HL-60 (cell line): ENCODE data around the gene FSTL4.

Experiments
- CTCF ChIP-seq: IDR thresholded peaks from one replicate; pipeline ENCODE4 v1.5.1; 2011; ENCODE audit warnings: low read length, control low read depth, inconsistent platforms; ENCODE audit not compliant: insufficient read depth
- GABPA ChIP-seq: IDR thresholded peaks from 2 replicates; pipeline ENCODE4 v1.6.1; 2012; ENCODE audit warnings: low read depth
- POLR2AphosphoS5 ChIP-seq: IDR thresholded peaks from 2 replicates; pipeline ENCODE4 v1.6.1; 2012; ENCODE audit warnings: low read depth
- REST ChIP-seq: IDR thresholded peaks from 2 replicates; pipeline ENCODE4 v1.6.1; 2012; ENCODE audit warnings: low read depth; ENCODE audit not compliant: insufficient replicate concordance
- SPI1 ChIP-seq: IDR thresholded peaks from 2 replicates; pipeline ENCODE4 v1.6.1; 2012; ENCODE audit warnings: low read depth, mild to moderate bottlenecking, borderline replicate concordance

- no peak for TF ChIP-seq CTCF
- no peak for TF ChIP-seq SPI1
- no peak for TF ChIP-seq POLR2AphosphoS5
- no peak for TF ChIP-seq REST
- no peak for TF ChIP-seq GABPA
Measured at GRCh38 chr5:133580618-133581017, 31.7 kb downstream of the FSTL4 start.
